Fibroblast of lung (primary cell): ENCODE data around the gene LRRK1. TPM values are rescaled to one million over a fixed set of nuclear protein-coding genes. Genes with fewer than 3 reads are reported as not detected.

Source experiments
- DNase-seq, 2 donors: peaks; one replicate each; pipeline versions ENCODE4 v3.0.0 to v3.0.0-alpha.2; 2010; ENCODE audit warnings: low read depth in 2 of 2
- H2AFZ ChIP-seq: 2 replicates; pipeline ENCODE4 v1.5.1; 2012; ENCODE audit warnings: low read length, control low read depth, inconsistent platforms
- H3K27ac ChIP-seq: 2 replicates; pipeline ENCODE4 v1.5.1; 2011; ENCODE audit warnings: low read length, control low read depth; ENCODE audit not compliant: insufficient read depth
- H3K27me3 ChIP-seq: 2 replicates; pipeline ENCODE4 v1.5.1; 2011; ENCODE audit warnings: mild to moderate bottlenecking, low read length; ENCODE audit not compliant: control insufficient read depth, insufficient read depth
- H3K36me3 ChIP-seq: 2 replicates; pipeline ENCODE4 v1.5.1; 2011; ENCODE audit warnings: low read length; ENCODE audit not compliant: control insufficient read depth, insufficient read depth
- H3K4me1 ChIP-seq: 2 replicates; pipeline ENCODE4 v1.5.1; 2011; ENCODE audit warnings: low read length; ENCODE audit not compliant: control insufficient read depth, insufficient read depth; ENCODE audit errors: extremely low read depth
- H3K4me2 ChIP-seq: 2 replicates; pipeline ENCODE4 v1.5.1; 2011; ENCODE audit warnings: low read length, control low read depth; ENCODE audit not compliant: insufficient read depth; ENCODE audit errors: extremely low read depth
- H3K4me3 ChIP-seq, 4 experiments: fragments of 200-600 bp in 1 of 4; sonication (generic) in 1 of 4; replicated peaks in 1 of 4; 2 replicates each; pipeline ENCODE4 v1.5.1; 2011 to 2016; ENCODE audit warnings: low read length in 4 of 4, low read depth in 3 of 4, mild to moderate bottlenecking in 3 of 4, control low read depth in 2 of 4, inconsistent platforms in 1 of 4, mixed read lengths in 1 of 4; ENCODE audit not compliant: insufficient read depth in 1 of 4; ENCODE audit errors: control extremely low read depth in 1 of 4
- H3K79me2 ChIP-seq: 2 replicates; pipeline ENCODE4 v1.5.1; 2012; ENCODE audit warnings: mild to moderate bottlenecking, low read length, inconsistent platforms; ENCODE audit not compliant: control insufficient read depth, insufficient read depth
- H3K9ac ChIP-seq: 2 replicates; pipeline ENCODE4 v1.5.1; 2011; ENCODE audit warnings: mild to moderate bottlenecking, low read length, control low read depth; ENCODE audit not compliant: insufficient read depth
- H3K9me3 ChIP-seq: 2 replicates; pipeline ENCODE4 v1.5.1; 2012; ENCODE audit warnings: low read depth, low read length; ENCODE audit not compliant: control insufficient read depth, insufficient read depth
- H4K20me1 ChIP-seq: 2 replicates; pipeline ENCODE4 v1.5.1; 2011; ENCODE audit warnings: low read length; ENCODE audit not compliant: control insufficient read depth, insufficient read depth; ENCODE audit errors: extremely low read depth
- EZH2 ChIP-seq: IDR thresholded peaks from 2 replicates; pipeline ENCODE4 v1.5.1; 2012; ENCODE audit warnings: low read length, control low read depth, mild to moderate bottlenecking; ENCODE audit errors: missing control alignments
- polyA plus RNA-seq, 2 donors: library from polyadenylated mRNA; depleted of rRNA in 1 of 2; stranded (reverse) in 1 of 2; unstranded in 1 of 2; fragments of >200 nt; gene quantifications; 2 replicates each; pipeline ENCODE4 v1.2.1, GENCODE V29; 2011 to 2012; ENCODE audit warnings: missing spikeins in 1 of 2
- total RNA-seq: library from RNA; depleted of rRNA; stranded (reverse); fragments of >200 nt; gene quantifications from 2 replicates; pipeline ENCODE4 v1.2.1, GENCODE V29; 2014
- TF ChIP-seq, protein P1 (sequence below), 2 donors: IDR thresholded peaks in 1 of 2; conservative IDR thresholded peaks in 1 of 2; 1 replicate in 1 of 2; 2 replicates in 1 of 2; pipeline ENCODE4 v1.5.1; 2011 to 2012; ENCODE audit warnings: low read length in 2 of 2, control low read depth in 1 of 2, inconsistent platforms in 1 of 2, low read depth in 1 of 2, mild to moderate bottlenecking in 1 of 2

LRRK1 gene
- total and polyA plus RNA-seq, 2 donors (not counting 1 experiment from before 2014, with no cell fraction given): 3.8 to 12.2 TPM

DNA sequence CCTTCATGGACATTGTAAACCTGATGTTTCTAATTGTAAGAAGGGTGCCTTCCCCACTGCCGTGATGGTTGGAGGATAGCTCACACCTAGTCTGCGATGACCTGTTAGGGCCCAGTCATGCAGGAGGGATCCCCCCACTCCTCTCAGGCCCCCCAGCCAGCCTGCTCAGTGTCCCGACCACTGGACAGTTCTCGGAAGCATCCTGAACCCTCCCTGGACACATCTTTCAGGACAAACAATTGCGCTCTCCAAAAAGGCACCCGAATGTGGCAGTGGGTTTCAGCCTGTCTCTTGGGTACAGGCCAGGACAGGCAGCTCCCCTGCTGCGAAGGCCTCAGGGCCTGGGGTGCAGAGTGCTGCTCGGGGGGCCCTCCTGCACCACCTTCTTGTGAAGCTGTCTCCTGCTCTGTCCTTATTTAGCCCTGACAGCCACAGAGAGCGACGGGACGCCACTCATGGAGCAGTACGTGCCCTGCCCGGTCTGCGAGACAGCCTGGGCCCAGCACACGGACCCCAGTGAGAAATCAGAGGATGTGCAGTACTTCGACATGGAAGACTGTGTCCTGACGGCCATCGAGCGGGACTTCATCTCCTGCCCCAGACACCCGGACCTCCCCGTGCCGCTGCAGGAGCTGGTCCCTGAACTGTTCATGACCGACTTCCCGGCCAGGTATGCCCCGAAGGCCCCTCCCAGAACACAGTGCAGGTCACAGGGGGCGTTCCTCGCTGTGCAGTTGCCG lies 132.3 kb downstream of the LRRK1 start:
- TF ChIP-seq, protein P1, sequence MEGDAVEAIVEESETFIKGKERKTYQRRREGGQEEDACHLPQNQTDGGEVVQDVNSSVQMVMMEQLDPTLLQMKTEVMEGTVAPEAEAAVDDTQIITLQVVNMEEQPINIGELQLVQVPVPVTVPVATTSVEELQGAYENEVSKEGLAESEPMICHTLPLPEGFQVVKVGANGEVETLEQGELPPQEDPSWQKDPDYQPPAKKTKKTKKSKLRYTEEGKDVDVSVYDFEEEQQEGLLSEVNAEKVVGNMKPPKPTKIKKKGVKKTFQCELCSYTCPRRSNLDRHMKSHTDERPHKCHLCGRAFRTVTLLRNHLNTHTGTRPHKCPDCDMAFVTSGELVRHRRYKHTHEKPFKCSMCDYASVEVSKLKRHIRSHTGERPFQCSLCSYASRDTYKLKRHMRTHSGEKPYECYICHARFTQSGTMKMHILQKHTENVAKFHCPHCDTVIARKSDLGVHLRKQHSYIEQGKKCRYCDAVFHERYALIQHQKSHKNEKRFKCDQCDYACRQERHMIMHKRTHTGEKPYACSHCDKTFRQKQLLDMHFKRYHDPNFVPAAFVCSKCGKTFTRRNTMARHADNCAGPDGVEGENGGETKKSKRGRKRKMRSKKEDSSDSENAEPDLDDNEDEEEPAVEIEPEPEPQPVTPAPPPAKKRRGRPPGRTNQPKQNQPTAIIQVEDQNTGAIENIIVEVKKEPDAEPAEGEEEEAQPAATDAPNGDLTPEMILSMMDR (conservative IDR thresholded peaks at IDR 0.05 in 1 of 2, IDR thresholded peaks at IDR 0.05 in 1 of 2; ENCODE audit: low read depth in 1 of 2, low read length in 2 of 2): no peak
- no peak for TF ChIP-seq EZH2
- Histone ChIP-seq H3K9me3 (no peaks in the 10 kb centered on the region), H3K4me1 (no peaks in the 10 kb centered on the region), H3K27ac (no peak overlapping the region), H3K9ac (no peak overlapping the region), H3K79me2 (no peaks in the 10 kb centered on the region), H3K36me3 (peaks cover 4% of the 10 kb centered on the region), H3K4me2 (no peak overlapping the region), H3K4me3 (no peak overlapping the region), H3K27me3 (no peaks in the 10 kb centered on the region), H2AFZ (no peak overlapping the region), H4K20me1 (no peaks in the 10 kb centered on the region)
- DNase-seq: no peak

DNA sequence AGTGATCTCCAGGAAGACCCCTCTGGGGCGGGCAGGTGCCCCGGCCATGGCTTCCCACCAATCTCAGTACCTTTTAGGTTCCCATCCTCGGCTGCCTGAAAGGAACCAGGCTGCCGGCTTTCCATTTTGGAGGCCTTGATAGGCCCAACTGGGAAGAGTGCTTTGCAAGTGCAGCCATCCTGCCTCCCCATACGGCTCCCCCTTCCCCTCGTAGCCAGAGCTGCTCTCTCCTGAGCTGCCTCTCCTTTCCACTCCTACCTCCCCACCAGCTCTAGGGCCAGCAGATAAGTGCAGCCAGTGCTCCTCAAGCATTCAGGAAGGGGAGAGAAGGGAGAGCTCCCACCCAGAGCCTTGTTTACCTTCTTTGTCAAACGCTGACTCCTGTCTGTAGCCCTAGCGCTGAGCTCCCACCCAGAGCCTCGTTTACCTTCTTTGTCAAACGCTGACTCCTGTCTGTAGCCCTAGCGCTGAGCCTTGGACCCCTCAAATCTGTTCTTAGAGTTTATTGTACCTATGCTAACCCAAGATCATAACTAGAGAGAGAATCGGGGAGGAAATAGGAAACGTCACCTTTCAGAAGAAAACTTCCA lies 133.0 kb downstream of the LRRK1 start:
- no peak for DNase-seq
- TF ChIP-seq, protein P1 (conservative IDR thresholded peaks at IDR 0.05 in 1 of 2, IDR thresholded peaks at IDR 0.05 in 1 of 2; ENCODE audit: low read depth in 1 of 2, low read length in 2 of 2): no peak
- TF ChIP-seq EZH2: no peak
- Histone ChIP-seq H4K20me1 (no peaks in the 10 kb centered on the region), H2AFZ (no peak overlapping the region), H3K4me3 (no peak overlapping the region), H3K4me2 (no peak overlapping the region), H3K4me1 (no peaks in the 10 kb centered on the region), H3K9ac (no peak overlapping the region), H3K79me2 (no peaks in the 10 kb centered on the region), H3K27ac (no peak overlapping the region), H3K27me3 (no peaks in the 10 kb centered on the region), H3K9me3 (no peaks in the 10 kb centered on the region), H3K36me3 (peaks cover 4% of the 10 kb centered on the region)

DNA sequence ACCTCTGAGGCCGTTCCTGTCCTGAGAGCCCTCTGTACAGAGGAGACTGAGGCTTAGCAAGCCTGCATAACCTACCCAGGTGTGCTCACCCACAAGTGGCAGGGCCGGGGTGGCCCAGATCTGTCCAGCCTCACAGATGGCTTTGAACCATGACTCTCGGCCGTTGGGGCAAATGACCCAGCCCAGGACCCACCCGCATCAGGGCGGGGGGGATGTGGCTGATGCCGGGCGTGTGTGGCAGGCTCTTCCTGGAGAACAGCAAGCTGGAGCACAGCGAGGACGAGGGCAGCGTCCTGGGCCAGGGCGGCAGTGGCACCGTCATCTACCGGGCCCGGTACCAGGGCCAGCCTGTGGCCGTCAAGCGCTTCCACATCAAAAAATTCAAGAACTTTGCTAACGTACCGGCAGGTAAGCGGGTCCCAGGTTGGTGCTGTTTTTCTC lies 133.5 kb downstream of the LRRK1 start:
- Histone ChIP-seq H3K36me3 (peaks cover 4% of the 10 kb centered on the region), H3K79me2 (no peaks in the 10 kb centered on the region)
- no peak for DNase-seq

More for the DNA sequence above, 133.5 kb downstream of the LRRK1 start:
- Histone ChIP-seq H2AFZ (no peak overlapping the region), H3K4me2 (no peak overlapping the region), H3K27ac (no peak overlapping the region), H3K4me3 (no peak overlapping the region), H3K9me3 (no peaks in the 10 kb centered on the region), H3K27me3 (no peaks in the 10 kb centered on the region), H3K9ac (no peak overlapping the region), H3K4me1 (no peaks in the 10 kb centered on the region), H4K20me1 (no peaks in the 10 kb centered on the region)
- TF ChIP-seq EZH2: no peak
- TF ChIP-seq, protein P1 (conservative IDR thresholded peaks at IDR 0.05 in 1 of 2, IDR thresholded peaks at IDR 0.05 in 1 of 2; ENCODE audit: low read depth in 1 of 2, low read length in 2 of 2): no peak
